Bronchial epithelial cell (primary cell): ENCODE results near the gene PLCXD1. TPM values are rescaled to one million over a fixed set of nuclear protein-coding genes. Genes with fewer than 3 reads are reported as not detected.

ENCODE experiments used
- DNase-seq: peaks from one replicate; pipeline ENCODE4 v3.0.0-alpha.2; 2010; ENCODE audit warnings: low read depth
- FAIRE-seq: peaks from 2 replicates; lab custom pipeline; 2011; peaks lifted over from hg19 to GRCh38; lab: Jason Lieb, UNC
- H3K27me3 ChIP-seq: 2 replicates; pipeline ENCODE4 v1.5.1; 2011; ENCODE audit warnings: low read length; ENCODE audit not compliant: control insufficient read depth, insufficient read depth
- H3K36me3 ChIP-seq: 2 replicates; pipeline ENCODE4 v1.5.1; 2011; ENCODE audit warnings: low read length; ENCODE audit not compliant: control insufficient read depth, insufficient read depth
- H3K4me3 ChIP-seq: 2 replicates; pipeline ENCODE4 v1.5.1; 2011; ENCODE audit warnings: mild to moderate bottlenecking, low read depth, low read length, control low read depth
- total RNA-seq: library from RNA; depleted of rRNA; stranded (reverse); fragments of >200 nt; gene quantifications from 2 replicates; pipeline ENCODE4 v1.2.1, GENCODE V29; 2014
- TF ChIP-seq, protein P1 (sequence below): IDR thresholded peaks from 2 replicates; pipeline ENCODE4 v1.5.1; 2011; ENCODE audit warnings: mild to moderate bottlenecking, moderate library complexity, low read length, control low read depth, inconsistent platforms; ENCODE audit not compliant: insufficient read depth, severe bottlenecking

PLCXD1 gene
- total RNA-seq, 1 donor from 2014 or later: 3.9 TPM

DNA sequence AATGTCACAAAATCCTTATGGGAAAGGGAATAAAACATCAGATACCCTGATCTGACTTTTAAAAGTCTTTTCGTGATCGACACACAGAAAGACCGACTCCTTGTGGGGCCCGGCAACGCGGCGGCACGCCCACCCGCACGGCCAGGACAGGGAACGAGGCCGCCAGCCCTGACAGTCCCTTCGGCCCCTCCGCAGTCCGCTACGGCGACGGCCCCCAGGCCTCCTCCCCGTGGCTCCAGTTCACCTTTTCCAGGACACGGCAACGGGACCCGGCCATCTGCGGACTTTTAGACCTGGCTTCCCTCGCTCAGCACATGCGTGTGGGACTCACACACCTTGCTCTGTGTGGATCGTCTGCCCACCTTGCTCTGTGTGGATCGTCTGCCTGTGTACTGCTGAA is 71.0 kb downstream of the PLCXD1 start:
- DNase-seq (no peak), FAIRE-seq (no peak)
- H3K4me3 ChIP-seq: no peak overlapping the region
- no peaks in the 10 kb centered on the region for H3K27me3 ChIP-seq
- TF ChIP-seq, protein P1, sequence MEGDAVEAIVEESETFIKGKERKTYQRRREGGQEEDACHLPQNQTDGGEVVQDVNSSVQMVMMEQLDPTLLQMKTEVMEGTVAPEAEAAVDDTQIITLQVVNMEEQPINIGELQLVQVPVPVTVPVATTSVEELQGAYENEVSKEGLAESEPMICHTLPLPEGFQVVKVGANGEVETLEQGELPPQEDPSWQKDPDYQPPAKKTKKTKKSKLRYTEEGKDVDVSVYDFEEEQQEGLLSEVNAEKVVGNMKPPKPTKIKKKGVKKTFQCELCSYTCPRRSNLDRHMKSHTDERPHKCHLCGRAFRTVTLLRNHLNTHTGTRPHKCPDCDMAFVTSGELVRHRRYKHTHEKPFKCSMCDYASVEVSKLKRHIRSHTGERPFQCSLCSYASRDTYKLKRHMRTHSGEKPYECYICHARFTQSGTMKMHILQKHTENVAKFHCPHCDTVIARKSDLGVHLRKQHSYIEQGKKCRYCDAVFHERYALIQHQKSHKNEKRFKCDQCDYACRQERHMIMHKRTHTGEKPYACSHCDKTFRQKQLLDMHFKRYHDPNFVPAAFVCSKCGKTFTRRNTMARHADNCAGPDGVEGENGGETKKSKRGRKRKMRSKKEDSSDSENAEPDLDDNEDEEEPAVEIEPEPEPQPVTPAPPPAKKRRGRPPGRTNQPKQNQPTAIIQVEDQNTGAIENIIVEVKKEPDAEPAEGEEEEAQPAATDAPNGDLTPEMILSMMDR: no peak
- no peaks in the 10 kb centered on the region for H3K36me3 ChIP-seq

DNA sequence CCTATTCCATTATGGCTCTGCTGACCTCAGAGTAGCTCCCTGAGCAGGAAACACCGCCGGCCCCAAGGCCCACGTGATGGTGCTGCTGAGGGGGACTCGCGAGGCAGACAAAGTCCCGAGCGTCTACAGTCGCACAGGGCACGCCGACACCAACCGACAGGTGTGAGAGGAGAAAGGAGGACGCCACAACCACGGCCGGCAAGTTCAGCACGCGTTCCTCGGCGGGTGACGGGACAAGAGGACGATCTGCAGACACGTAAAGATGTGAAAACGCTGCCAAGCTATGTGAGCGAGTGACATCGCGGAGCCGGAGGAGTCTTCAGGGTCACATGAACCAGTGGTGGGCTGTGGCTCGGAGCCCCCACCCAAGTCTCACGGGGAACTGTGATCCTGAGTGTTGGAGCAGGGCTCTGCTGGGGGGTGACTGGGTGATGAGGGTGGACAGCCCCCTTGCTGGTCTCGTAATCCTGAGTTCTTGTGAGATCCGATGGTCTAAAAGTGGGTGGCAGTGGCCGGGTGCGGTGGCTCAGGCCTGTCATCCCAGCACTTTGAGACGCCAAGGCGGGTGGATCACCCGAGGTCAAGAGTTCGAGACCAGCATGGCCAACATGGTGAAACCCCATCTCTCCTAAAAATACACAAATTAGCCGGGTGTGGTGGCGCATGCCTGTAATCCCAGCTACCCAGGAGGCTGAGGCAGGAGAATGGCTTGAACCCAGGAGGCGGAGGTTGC is 71.6 kb downstream of the PLCXD1 start:
- FAIRE-seq: no peak
- TF ChIP-seq, protein P1: no peak
- no peak for DNase-seq

More for the DNA sequence above, 71.6 kb downstream of the PLCXD1 start:
- Histone ChIP-seq H3K36me3 (no peaks in the 10 kb centered on the region), H3K4me3 (no peak overlapping the region), H3K27me3 (no peaks in the 10 kb centered on the region)

Other genes starting within 250 kb of the PLCXD1 start
- gene GTPBP6, start 37.4 kb downstream of the PLCXD1 start, total RNA-seq: 46.6 and 68.2 TPM in 2 replicates
- 8.7 and 11.8 TPM in 2 replicates for gene PPP2R3B, start 105.5 kb downstream of the PLCXD1 start, total RNA-seq